GM19240 (cell line): ENCODE measurements around the gene PRAC2.

Source experiments
- DNase-seq: peaks from one replicate; pipeline ENCODE4 v3.0.0; 2011; ENCODE audit warnings: low spot score; ENCODE audit not compliant: insufficient read length

The PRAC2 gene

DNA sequence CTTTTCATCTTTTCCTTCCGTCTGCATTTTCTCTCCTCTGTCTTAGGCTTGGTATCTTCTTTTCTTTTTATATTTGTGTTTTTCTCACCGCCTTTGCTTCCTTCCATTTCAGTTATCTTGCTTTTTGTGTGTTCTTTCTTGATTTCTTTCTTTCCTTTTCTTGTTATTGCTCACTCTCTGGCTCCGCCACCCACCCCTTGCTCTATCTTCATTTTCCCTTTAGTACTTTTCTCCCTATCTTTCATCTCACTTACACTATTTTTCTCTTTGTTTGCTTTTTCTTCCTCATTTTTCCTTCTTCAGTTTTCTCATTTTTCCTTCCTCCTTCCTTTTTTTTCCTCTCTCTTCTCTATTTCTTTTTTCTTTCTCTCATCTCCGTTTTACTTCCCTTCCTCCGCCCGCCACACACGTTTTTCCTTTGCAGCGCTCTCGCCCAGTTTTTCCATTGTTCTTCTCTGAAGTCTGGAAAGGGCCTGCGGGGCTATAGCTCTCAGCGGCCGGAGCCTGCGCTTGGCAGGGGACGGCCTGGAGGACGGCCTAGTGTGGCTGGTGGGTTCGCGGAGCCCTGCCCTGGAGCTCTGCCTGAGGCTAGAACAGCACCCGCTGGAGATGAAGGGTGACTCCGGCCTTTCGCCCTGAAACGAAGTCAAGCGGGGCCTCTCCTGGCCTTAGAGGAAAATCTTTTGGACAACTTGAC, 10.8 kb downstream of the PRAC2 start:
- DNase-seq: no peak

DNA sequence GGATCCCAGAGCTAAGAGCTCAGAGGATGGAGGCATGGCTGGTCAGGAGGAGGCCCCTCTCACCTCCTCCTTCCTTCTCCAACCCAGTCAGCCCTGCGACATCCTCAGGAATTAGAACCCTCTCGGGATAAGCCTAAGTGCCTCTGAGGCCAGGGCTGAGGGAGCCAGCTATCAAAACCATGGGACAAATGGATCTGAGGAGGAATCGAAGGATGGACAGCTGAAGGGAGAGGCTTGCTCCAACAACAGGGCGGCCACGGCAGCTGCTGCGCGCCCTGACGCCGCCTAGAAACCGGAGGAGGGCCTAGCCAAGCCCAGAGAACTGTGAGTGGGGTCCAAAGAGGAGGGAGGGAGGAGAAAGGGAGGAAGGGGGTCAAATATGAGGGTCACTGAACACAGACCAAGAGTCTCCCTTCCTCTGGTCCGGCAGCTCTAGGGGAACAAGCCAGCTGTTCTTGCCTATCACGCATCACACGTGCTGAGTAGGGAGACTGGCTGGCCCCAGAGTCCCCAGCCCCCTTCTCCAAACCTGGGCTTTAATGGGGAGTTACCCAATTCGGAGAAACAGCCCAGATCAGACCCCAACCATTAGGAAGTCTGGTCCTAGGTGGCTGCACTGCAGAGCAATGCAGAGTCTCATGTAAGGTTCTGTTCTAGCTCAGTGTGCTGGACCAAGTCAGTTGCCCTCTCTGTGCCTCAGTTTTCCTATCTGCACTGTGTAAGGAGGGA, 11.5 kb downstream of the PRAC2 start:
- no peak for DNase-seq

- DNase-seq: no peak
These were observed 12.0 kb downstream of the PRAC2 start for GRCh38 chr17:48735062-48735351.

- DNase-seq: no peak
These were observed 14.5 kb downstream of the PRAC2 start for GRCh38 chr17:48737330-48738043.

GRCh38 chr17:48738424-48738802, 15.4 kb downstream of the PRAC2 start:
- no peak for DNase-seq

DNA sequence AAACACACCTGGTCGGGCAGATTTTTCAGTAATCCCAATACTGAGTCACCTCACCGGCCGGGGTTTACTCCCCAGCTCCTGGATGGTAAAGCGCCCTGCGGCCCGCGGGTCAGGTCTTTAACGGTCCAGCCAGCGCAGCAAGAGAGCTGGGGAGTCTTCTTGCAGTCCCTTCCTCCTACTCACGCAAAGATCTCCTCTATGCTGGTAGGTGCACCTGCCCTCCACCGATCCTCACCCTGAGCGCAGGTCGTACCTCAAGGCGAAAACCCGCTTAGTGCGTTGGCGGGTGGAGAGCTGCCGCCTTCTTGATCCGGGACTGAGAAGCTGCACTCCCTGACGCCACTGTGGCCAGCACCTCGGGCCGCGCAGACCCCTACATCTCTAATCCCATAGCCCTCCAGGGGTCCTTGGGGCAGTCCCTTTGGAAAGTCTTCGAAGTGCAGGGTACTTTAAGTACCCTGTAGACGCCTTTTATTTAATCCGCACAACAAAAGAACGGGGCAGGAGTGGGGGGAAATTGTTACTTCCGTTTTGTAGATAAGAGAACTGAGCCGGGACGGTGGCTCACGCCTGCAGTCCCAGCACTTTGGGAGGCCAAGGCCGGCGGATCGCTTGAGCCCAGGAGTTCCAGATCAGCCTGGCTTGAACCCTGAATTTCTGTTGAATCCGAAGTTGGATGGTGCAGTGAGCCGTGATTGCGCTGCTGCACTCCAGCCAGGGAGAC, 16.0 kb downstream of the PRAC2 start:
- no peak for DNase-seq

- no peak for DNase-seq
These were observed 17.6 kb downstream of the PRAC2 start for GRCh38 chr17:48740537-48740936.

DNA sequence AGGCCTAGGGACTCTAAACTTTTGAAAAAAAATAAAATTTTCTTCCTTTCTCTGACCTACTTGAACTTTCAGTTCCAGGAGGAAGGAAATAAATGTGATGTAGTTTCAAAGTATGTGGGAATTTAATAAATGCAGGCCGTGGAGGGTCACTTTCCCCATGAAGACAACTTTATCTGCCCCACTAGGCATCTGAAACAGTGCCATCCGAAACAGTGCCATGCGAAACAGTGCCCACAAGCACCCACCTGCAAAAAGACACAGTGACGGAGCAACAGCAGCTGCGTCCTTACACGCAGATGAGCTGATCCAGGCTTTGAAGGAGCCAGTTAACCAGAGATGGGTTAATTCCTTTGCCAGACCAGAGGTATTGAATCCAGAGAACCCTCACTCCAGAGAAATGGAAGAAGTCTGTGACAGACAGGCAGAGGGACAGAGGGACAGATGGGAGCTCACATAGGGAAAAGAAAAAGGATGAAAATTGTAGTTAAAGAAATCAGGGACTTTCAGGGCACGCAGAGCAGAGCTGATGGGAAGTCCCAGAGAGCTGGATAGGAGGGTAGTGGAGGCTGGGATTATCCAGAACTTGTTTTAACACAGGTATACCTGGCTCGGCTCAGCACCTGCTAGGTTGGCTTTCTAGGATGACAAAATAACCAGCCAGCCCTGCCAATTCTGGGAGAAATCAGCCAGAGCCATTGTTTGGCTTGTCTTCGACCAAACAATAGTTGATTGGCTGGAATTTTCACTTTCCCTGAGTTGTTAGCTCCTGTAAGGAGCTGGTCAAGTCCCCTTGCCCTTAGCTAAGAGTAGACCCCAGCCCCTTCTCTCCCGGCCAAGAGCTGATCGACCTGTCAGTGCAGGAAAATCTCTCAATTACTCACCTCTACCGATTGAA, 22.6 kb downstream of the PRAC2 start:
- DNase-seq: no peak

GRCh38 chr17:48746916-48747444, 24.0 kb downstream of the PRAC2 start:
- no peak for DNase-seq

GRCh38 chr17:48747445-48748363, 24.7 kb downstream of the PRAC2 start:
- no peak for DNase-seq

DNA sequence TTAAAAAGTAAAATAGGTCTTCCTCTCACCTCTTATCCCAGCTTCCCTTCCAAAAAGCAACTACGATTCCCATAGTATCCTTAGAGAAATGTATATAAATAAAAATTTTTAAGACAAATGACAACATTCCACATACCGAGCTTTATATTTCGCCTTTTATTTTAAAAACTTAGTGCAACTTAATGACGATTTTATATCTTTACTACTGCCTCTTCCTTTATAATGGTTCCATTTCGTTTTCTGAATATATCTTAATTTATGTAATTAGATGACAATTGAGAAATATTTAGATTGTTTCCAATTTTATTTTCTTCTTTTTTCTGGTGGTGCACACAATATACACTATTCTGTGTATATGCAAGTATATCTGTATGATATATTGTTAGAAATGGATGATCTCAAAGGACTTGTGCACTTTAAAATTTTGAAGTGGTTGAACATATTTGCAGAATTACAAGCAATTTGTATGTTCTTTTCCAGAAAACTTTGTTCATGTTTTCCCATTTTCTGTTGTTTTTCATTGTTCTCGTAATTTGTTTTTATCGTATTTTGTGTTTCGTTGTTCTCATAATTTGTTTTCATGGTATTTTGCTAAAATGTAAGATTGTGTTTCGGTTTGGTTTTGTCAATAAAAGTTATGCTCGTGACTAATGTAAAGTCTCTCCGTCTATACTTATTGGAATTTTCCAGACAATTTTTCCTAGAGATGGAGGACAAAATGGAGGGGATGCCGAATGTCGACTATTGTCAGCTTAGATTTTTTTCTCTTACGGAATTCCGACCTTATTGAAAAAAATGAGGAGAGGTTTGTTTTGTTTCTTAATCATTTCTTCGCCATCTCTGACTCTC, 26.0 kb downstream of the PRAC2 start:
- no peak for DNase-seq

- DNase-seq: no peak
These were observed 26.9 kb downstream of the PRAC2 start for GRCh38 chr17:48749621-48750553.

GRCh38 chr17:48751172-48751571, 28.2 kb downstream of the PRAC2 start:
- no peak for DNase-seq

GRCh38 chr17:48751733-48752398, 28.9 kb downstream of the PRAC2 start:
- DNase-seq: no peak

GRCh38 chr17:48752399-48753288, 29.7 kb downstream of the PRAC2 start:
- no peak for DNase-seq
